ENCODE measurements around the gene FSTL4.

FSTL4 gene

DNA sequence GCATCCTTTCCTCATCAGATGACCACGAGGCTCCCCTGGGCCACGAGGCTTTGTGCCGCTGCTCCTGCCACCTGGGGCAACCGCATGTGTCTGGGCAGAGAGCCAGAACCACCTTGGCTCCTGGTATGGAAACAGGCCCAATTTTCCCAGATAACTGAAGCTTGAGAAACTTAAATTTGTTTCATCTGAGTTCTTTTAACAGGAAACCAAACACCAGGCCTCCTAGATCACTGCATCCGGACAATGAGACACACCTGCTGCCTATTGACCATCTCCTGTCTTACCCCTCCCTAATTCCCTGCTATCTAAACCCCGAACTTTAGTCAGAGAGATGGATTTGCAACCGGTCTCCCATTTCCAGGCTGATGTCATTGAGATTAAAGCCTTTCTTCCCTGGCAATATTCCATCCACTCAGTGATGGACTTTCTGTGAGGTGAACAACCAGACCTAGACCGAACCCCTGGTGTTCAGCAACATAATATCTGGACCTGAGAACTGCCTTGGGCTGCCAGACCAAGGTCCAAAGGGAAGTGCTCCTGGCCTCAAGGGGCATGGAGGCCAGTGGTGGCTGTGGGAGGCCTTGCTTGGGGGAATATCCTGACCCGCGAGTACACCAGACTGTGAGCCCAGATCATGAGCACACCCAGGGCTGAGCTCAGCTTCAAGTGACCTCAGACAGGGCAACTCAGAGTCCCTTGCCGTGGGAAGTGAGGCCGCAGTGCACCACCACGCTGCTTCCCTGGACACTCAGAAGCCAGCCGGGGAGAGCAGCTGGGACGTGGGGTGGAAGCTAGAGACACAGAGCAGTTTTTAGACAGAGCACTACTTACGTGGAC, 360.8 kb downstream of the FSTL4 start:
- DNase-seq: no peak

DNA sequence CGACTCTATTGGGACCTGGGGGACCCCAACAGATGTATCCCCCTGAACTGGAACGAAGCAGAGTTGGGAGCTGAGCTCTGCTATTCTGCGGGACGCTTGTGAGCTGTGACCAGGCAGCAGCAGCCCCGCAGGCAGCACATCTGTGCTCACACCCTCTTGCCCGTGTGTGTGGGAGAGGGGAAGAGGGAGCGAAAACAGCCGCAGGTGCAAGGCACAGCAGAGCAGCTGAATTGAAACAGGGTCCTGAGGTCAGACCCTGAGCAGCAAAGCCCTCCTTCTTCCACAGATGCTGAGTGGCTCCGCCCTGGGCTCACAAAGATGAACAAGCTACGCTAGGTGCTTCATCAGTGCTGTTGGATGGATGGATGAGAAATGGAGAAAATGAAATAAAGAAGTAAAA, 361.8 kb downstream of the FSTL4 start:
- DNase-seq: no peak

DNA sequence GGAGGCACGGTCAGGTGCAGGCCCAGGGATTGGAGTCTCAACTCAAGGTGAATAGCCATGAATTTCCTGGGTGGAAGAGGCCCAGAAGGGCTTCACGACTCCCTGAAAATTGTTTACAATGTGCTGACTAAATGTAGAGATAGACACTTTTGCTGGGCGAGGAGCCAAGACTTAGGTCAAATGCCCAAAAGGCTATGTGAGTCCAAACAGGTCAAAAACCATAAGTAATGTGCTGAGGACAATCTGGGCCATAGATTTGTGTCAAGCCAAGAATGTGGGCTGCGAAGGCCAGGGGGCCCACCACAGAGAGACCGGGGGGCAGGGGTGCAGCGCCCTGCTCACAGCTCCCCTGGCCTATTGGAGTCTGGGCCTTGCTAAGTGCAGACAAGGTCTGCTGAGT, 362.7 kb downstream of the FSTL4 start:
- no peak for DNase-seq

DNA sequence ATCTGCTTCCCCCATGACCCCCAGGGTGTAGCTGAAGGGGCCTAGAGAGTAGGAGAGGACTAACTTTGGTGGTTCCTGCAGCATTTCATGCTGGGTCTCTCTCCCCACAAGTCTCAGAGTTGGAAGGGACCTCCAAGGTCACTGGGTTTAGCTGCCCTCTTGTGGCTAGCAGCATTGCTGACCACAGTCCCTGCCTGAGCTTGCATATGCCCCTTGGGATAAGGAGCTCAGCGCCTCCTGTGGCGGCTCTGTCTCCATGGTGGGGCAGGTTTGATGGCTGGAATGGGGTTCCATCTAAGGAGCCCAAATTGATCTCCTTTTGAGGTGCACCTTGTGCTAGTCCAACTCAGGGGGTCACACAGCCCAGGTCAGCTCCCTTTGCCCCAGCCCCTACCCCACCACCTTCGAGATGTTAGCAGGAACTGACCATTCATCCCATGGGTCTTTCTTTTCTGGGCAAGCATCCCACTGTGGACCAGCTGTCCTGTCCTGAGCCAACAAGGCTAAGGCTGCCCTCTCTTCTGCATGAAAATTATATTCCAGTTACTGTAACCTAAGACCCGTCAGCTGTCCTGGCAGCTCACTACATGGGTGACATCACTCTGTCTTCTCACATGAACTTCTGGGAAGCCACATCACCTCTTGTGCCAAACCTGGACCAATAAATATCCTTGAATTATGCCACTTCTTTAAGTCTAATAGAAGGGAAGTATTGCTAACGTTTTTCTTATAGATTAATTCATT, 364.3 kb downstream of the FSTL4 start:
- DNase-seq: no peak

DNA sequence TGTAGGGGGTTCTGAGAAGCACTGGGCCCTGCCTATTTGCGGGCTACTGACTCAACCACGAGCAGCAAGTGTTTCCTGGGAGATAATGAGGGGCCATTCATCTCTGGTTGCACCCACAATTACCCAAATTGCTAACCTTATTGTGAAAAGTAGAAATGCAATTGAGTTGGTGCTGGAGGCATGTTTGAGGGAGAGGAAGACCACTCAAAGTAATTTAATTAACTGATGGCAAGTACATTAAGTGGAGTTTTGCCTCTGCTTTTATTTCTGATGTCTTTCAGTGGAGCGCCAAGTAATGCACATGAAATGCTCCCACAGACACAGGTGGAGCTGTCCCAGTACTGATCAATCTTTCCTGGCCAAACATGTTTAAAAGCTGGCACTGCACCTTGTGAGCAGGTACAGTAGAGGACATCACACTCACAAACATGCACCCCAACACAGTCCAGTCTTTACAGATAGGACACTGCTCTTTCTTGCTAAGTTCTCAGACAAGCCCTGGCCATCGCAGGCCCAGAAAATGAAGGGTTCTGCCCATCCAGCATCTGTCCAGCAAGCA, 365.1 kb downstream of the FSTL4 start:
- no peak for DNase-seq

DNA sequence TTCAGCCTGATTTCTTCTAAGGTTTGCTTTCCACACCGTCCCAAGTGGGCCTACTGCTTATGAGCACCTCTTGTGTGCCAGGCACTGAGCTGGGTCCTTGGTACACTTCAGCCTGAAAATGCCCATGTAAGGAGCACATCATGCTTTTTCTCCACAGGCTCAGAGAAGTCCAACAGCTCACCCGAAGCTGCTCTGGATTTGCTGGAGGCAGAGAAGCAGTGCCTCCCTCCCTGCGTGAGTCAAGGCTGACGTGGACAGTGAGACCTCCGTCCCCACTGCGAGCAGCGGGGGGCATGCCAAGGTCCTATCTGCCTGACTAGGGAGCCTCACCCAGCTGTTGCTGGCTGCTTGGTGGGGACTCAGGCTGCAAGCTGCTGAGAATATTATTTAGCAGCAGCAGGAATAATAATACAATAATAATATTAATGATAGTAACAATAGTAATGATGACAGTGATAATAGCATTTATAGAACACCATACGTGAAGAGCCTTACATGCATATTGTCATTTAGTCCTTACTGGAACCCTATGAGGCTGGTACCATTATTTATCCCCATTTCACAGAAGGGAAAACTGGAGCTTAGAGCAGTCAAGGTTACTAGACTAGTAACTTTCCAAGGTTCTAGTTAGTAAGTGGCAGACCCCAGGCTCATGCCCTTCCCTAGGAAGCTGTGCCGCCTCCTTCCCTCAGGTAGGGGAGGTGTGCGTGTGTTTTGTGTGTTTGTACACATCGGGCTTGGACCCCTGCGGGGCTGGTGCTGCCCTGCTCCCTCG, 365.8 kb downstream of the FSTL4 start:
- no peak for DNase-seq

DNA sequence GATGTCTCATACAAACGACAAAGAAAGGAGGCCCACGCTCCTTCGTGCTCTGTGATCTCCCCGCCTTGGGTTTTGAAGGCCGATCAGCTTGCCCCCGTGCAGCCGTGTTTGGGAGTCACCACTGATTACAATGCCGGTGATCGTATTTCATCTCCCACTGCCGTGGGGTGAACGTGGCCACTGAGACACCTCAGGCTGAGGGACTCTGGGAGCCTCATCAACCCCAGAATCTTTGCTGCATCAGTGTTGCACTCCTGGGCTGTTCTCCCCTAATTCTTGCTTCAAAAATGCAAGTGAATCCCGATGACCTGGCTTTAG, 366.3 kb downstream of the FSTL4 start:
- DNase-seq: no peak

DNA sequence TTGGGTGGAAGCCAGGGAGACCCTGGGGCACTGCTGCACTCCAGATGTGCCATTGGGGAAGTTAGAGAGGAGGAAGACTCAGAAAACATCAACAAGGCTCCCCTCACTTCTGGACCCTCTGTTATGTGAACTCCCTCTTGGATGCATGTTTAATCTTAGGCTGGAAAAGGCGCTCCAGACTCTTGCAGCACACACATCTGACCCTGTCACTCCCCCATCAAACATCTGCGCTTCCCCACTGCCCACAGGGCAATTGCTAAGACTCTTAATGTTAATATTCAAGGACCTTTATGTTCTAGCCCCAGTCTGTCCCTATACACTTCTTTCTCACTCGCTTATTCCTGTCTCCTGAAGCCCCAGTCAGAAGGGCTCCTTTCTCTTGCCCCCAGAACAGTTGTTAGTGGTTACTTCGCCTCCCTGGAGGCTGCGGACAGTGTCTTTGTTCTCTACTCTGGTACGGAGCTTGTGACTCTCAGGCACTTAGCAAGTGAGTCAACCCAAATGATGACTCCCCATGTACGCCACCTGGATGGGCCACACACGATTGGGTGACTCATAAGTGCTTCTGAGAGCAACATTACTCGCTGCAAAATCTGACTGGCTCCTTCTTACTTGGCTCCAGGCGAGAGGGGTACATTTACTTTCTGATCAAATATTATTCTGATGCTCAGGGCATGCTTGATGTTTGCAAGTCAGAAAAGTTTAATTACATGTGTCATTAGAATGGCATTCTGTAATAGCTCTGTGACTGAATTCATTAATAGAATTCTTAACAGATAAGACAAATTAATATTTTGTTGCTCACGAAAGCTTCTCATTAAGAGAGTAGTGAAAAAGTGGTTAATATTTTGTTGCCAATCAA, 366.9 kb downstream of the FSTL4 start:
- no peak for DNase-seq

DNA sequence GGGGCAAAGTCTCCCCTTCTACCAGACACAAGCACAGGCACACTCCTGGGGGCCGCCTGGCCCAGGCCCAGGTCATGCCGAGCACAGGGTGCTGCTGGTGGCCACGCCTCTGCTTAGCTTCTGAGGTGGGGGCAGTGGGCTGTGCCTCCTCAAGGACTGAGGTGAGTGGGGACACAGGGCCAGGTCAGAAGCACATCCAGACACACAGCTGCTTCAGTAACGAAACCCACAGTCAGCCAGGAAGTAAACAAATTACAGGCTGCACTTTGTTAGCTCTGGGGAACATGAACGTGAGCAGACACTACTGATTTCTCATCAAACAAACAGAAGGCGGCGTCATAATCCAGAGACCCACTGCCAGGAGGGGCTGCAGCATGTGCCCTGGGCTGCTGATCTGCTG, 368.1 kb downstream of the FSTL4 start:
- no peak for DNase-seq

DNA sequence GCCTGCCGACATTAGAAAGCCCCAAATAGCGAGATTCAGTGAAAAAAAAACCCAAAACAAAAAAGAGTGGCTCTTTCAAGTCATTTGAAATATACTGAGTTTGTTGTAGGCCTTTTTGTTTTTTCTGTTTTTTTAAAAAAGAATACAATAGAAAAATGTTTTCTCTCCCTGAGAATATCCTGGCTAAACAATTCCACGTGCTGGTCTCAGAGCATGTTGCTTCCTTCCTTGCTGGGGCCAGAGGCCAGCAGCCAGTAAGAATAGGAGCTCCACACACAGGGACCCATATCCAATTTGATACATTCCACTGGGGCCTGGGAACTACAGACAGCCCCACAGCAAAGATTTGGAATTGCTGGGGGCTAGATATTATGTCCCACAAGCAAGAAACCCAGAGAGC, 369.1 kb downstream of the FSTL4 start:
- no peak for DNase-seq

DNA sequence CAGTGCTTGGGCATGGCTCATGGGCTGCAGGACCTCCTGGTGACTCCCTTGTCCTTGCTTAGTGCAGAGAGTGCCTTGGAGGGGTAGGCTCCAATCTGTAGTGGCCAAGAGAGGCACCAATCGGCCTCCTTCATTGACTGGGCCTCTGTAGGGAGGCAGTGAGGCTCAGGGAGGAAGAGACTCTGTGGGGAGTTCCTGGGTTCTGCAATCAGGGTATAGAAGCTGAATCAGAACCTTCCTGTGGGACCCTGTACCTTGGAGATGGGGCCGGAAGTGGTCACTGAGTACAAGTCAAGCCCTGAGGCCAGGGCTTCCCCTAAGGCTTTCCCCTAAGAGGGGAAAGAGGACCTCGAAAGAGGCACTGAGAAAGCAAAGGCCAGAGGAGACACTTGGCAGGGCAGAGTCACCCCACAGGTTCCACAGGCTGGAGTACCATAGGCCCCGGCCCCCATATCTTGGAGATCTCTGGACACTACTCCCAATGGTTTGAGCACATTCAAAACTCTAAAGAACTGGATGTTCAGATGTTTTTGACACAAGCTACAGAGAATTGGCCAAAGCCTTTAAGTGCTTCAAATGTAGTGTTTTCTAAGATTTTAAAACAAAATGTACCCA, 370.0 kb downstream of the FSTL4 start:
- DNase-seq: no peak

DNA sequence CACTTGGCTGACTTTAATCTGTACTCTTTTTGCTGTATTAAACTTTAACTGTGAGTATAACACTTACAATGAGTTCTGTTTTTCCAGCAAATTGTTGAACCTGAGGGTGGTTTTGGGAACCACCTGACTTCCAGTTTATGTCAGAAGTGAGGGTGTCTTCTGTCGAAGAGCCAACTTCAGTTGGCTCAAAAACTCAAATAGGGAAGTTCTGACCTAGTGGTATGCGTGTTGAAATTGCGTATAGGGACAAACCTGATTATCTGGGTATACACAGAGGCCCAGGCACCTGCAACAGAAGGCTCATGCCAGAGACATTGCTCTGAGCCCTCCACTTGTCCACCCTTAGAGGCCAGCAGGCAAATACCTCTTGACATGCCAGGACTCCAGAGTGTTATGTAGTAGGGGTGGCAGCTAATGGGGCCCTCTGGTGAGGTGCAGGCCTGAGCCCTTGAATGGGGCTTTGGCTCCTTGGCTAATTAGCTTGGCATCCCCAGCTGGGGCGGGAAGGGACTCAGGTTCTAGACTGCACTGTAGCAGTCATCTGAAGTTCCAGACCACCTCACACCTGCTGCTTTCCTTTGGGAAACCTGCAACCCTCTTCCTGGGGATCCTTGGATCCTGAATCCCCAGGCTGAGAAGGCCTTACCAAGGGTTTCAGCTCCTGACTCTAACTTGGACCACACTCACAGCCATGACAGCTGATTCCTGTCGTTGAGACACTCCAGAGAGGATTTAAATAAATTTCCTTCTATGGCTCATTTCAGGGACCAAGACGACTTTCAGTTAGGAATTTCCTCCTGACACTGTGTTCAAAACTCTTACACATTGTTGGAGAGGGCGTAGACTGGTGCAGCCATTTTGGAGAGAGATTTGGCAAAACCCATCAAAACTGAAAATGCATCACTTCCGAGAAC, 370.9 kb downstream of the FSTL4 start:
- no peak for DNase-seq

DNA sequence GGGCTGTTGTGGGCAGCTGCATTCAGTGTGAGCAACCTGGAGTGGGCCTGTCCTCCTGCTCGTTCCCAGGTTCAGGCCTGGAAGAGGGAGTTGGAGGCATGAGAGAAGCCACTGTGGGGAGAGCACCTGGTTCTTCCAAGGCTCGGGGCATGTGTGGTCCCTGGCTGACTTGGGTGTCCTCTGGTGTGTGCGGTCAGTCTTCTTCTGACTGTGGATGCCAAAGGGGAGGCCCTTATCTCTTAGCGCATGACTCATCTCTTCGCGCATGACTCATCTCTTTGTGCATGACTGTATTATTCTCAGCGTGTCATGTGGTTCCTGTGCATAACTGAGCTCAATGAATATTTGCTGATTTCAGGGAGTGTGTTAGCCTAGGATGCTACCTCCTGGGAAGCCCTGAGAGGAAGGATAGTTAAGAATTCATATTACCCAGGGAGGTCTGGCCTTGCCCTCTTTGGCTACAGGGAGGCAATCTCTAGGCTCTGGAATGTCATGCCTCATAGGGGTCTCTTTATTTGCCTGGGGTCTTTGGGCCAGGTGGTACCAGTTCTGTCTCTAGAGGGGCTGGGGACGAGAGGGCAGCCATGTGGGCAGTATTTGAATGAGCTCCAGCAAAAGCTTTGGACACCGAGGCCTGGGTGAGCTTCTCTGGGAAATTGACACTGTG, 371.8 kb downstream of the FSTL4 start:
- DNase-seq: no peak

DNA sequence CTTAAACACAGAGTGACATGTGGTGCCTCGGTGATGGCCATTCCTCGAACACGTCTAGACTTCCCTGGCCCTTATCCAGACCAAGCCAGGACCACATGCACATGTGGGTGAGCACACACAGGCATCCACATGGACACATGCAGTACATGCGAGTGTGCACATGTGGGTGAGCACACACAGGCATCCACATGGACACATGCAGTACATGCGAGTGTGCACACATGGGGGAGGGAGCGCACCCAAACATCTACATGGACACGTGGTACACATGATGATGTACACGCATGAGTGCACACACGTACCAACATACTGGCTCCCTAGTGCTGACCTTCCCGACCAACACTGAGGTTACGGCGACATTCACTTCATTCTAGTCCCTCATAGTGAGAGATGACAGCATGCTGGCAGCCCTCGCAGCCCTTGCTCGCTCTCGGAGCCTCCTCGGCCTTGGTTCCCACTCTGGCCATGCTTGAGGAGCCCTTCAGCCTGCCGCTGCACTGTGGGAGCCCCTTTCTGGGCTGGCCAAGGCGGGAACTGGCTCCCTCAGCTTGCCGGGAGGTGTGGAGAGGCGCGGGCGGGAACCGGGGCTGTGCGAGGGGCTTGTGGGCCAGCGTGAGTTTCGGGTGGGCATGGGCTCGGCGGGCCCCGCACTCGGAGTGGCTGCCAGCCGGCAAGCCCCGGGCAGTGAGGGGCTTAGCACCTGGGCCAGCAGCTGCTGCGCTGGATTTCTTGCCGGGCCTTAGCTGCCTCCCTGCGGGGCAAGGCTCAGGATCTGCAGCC, 373.7 kb downstream of the FSTL4 start:
- DNase-seq: no peak

DNA sequence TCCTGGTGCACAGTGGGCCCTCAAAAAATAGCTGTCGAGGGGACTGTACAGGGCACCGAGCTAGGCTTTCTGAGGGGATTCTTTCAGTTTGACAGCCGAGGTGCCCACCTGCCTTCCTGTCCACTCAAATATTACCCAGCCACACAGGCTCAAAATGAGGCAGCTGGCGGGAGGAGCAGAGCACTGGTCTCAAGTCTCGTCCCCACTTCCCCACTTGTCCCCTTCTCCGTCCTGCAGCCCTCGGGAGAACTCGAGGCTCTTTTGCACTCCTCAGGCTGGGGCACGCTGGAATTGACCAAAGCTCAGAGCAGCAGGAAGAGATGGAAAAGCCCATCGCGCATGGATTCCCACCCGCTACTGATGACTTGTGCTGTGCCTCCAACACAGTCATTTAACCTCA, 375.4 kb downstream of the FSTL4 start:
- DNase-seq: no peak

DNA sequence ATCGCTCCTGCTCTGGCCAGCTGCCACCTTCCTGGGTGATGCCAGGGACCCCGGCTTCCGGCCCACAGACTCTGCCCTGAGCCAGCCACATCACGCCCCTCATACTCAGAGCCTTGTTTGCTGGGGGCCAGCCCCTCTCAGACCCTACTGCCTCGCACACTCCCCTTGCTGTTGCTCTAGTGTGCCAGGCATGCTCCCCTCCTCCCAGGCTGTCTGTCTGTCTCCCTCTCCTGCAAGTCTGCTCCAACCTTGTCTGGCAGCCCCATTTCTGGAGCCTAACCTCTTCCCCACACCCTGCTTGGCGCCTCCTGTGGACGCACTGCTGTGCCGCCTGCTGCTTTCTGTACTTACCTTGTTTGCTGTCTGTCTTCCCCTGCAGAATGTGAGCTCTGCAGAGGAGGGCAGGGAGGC, 375.8 kb downstream of the FSTL4 start:
- no peak for DNase-seq

DNA sequence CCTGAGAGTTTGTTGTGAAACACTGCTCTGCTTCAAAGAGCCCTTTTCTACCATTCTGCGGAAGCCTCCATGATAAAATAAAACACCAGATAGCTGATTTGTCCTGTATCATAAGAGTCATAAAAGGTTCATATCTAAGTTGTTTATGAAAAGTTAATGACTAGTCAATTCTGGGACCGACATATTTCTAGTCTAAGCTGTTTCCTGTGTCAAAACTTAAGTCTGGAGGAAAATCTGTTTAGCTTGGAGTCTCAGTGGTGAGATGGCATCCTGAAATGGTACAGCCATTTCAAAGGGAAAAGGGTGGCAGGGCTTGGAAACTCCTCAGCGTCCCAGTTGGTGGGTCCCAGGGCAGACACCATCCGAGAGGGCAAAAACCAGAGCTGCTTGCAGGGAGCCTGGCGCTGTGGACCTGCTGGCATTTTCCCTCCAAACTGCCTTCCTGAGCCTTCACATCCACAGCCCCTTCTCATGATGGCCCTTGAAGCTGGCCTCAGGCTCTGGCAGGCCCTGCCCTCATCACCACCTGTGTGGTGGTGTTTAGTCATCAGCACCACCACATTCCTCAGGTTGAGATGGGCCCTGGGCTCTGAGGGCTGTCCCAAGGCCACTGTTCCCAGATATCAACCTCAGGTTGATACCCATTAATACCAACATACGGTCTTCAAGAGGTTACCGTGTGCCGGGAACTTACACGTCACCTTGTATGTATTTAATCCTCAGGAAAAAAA, 376.5 kb downstream of the FSTL4 start:
- DNase-seq: no peak

DNA sequence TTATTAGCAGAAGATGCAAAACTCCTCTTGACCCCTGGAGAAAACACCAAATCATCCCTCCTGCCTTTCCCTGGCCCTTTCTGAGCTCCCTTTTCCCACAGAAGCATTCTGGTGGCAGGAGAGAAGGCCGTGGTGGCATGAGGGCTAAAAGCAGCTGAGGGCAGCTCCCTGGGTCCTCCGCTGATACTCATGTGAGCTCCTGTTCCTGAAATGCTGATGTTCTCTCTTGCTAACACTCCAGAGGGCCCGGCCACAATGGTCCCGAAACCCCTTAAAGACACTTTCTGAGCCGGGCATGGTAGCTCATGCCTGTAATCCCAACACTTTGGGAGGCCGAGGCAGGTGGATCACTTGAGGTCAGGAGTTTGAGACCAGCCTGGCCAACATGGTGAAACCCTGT, 377.4 kb downstream of the FSTL4 start:
- DNase-seq: no peak

DNA sequence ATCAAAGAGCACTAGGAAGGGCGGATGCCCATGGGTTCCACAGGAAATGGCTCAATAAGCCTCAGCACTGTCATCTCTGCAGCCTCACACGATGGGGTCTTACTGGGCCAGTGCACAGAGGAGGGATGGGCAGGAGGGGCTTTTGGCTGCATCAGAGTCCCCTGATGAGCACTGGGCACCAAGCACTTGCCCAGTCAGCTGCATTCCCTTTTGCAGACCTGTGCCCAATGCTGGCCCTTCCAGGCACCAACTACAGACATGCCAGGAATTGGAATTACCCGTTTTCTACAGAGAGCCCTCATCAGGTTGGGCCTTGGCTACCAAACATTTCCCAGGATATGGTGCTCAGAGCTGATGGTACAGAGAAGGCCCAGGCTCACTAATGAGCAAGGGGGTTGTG, 378.1 kb downstream of the FSTL4 start:
- DNase-seq: no peak

Data from NCI-H526 treated with DMSO at 0.1 percent for 48 hours (cell line).